GM03348 (cell line): ENCODE data around the gene OR8G1.
"Not testable (repeated sequence)": the region's sequence is repeated elsewhere in the genome, so short reads cannot be mapped to it uniquely, and the experiment has no call there.

ENCODE experiments used
- DNase-seq: peaks from one replicate; pipeline ENCODE4 v3.0.0; 2012; ENCODE audit warnings: low spot score

Gene OR8G1

DNA sequence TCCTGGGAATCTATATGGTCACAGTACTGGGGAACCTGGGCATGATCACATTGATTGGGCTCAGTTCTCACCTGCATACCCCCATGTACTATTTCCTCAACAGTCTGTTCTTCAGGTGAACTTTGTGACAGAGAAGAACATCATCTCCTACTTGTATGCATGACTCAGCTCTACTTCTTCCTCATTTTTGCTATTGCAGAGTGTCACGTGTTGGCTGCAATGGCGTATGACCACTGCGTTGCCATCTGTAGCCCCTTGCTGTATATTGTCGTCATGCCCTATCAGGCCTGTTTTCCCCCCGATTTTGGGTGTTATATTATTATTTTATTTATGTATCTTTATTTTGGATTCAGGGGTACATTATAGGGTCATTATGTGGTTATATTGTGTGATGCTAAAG lies 2.4 kb upstream of the OR8G1 start:
- DNase-seq: no peak

DNA sequence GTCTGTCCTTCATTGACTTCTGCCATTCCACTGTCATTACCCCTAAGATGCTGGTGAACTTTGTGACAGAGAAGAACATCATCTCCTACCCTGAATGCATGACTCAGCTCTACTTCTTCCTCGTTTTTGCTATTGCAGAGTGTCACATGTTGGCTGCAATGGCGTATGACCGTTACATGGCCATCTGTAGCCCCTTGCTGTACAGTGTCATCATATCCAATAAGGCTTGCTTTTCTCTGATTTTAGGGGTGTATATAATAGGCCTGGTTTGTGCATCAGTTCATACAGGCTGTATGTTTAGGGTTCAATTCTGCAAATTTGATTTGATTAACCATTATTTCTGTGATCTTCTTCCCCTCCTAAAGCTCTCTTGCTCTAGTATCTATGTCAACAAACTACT lies 9.0 kb downstream of the OR8G1 start:
- not testable (repeated sequence) for DNase-seq

DNA sequence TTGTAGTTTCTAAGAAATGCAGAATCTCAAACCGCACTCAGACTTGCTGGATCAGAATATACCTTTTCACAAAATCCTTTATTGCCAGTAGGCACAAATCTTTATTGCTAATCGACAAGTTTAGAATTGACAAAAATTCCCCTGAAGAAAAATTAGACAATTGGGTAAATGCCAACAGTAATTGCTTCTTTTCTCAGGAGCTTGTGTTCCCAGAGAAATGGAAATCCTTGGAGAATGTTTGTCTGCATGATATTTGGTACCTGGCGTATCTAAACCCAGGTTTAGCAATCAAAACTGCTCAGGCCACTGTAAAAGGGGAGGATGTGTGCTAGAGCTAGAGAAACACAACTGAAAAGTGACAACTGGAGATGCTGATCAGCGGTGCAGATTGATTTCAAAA lies 15.2 kb downstream of the OR8G1 start, which contains the start of gene OR8G5:
Gene OR8G5 (plus strand): TSS at position 301 of the 400 bp plus-strand sequence. CDS start 8,556 bp downstream, outside the sequence.
- DNase-seq: no peak

DNA sequence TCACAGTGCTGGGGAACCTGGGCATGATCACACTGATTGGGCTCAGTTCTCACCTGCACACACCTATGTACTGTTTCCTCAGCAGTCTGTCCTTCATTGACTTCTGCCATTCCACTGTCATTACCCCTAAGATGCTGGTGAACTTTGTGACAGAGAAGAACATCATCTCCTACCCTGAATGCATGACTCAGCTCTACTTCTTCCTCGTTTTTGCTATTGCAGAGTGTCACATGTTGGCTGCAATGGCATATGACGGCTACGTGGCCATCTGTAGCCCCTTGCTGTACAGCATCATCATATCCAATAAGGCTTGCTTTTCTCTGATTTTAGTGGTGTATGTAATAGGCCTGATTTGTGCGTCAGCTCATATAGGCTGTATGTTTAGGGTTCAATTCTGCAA lies 24.1 kb downstream of the OR8G1 start:
- not testable (repeated sequence) for DNase-seq

DNA sequence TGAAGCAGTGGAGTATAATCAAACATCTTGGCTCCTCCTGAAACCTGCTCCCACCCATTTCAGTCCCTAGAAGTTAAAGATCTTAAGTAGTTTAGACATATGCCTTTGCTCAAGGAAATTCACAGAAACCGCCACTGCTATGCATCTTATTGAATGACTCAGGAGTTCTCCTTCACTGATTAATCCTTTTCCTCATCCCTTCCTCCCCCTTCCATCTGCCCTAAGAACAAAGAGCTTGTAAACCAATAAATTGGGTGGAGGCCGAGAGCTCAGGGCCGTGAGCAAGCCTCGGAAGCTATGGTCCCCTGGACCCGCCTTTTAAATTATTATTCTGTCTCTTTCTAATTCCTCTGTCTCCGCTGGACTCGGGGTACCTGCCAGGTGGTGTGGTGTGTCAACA lies 30.0 kb downstream of the OR8G1 start:
- not testable (repeated sequence) for DNase-seq

DNA sequence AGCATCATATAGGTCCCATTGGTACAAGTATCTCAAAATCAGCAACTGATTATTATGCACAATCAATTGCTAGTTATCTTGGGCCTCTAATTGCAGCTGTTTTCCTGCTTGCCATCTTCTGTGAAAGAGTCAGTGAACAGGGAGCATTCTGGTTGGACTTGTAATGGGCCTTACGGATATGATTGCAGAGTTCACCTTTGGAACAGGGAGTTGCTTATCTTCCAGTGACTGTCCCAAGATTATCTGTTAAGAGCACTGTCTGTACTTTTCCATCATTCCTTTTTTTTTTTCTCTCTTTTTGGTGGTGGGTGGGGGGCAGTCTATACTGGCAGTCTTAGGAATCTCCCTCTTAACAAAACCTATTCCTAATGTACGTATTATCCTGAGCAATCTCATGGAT lies 33.1 kb downstream of the OR8G1 start:
- DNase-seq: no peak

DNA sequence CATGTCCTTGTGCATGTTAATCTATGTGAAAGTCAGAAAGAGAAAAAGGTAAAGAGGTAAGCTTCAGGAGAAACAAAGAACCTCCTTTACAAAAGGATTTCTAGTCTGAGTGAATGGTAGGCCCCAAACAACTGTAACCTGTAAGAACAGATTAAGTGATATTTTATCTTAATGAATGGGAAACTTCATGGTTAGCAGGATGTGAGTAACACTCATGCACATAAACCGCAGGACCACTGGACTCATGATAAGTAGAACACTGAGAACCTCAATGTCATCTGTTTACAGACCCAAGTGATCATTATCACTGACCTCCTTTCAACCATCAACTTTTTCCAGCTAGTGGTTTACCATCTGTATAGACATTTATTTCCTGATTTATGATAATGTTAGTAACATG lies 35.2 kb downstream of the OR8G1 start:
- DNase-seq: no peak

DNA sequence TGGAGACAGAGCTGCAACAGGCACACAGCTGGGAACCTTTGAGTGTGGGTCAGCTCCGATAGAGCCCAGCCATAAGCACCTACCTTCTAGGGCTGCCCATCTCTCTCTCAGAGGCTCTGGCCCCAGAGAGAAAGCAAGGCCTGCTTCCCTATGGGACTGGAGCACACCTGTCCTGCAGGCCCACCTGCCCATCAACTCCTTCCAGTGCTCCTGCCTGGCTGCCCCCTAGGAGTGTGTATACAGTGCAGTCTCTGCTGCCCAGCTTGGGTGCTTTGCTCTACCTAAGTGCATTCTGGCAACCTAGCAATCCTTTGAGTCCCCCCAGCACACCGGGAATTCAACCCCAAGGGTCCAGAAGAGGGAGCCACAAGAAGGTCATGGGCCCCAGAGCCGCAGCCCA lies 36.3 kb downstream of the OR8G1 start:
- DNase-seq: no peak

DNA sequence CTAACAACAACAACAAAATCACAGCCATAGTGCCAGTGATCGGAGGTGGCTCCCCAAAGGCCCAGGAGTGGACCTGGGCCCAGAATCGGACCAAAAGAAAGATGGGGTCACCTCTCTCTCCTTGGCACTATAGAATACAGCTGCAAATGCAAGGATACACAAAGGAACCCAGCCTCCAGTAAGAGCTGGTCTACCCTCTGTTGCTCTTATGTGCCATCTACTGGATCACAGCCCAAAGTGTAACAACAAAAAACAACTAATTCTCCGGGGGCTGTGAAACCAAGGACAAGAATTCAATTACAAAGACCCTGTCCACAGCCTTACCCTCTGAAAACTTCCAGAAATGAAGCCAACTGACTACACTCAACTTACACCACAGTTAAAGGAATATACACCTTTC lies 36.9 kb downstream of the OR8G1 start:
- DNase-seq: no peak

DNA sequence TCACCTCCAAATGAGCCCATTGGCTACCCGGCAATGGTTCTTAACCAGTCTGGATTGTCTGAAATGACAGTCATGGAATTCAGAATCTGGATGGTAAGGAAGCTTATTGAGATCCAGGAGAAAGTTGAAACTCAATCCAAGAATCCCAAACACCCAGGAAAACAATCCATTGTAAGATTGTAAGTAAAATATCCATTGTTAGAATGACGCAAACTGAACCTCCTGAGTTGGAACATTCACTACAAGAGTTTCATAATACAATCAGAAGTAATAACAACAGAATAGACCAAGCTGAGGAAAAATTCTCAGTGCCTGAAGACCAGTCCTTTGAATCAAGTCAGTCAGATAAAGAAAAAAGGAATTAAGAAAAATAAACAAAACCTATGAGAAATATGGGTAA lies 37.4 kb downstream of the OR8G1 start:
- no peak for DNase-seq

DNA sequence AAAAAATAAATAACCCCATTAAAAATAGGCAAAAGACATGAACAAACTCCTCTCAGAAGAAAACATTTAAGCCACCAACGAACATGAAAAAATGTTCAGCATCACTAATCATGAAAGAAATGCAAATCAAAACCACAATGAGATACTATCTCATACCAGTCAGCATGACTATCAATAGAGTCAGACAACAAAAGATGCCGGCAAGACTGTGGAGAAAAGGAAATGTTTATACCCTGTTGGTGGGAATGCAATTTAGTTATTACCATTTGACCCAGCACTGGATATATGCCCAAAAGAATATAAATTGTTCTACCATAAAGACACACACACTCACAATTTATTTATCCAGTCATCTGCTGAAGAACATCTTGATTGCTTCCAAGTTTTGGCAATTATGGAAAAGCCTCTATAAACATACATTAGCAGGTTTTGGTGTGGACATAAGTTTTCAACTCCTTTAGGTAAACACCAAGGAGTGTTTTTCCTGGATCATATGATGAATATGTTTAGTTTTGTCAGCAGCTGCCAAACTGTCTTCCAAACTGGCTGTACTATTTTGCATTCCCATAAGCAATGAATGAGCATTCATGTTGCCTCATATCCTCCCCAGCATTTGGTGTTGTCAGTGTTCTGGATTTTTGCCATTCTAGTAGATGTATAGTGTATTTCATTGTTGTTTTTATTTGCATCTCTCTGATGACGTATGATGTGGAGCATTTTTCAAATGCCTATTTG lies 44.9 kb downstream of the OR8G1 start:
- DNase-seq: no peak

DNA sequence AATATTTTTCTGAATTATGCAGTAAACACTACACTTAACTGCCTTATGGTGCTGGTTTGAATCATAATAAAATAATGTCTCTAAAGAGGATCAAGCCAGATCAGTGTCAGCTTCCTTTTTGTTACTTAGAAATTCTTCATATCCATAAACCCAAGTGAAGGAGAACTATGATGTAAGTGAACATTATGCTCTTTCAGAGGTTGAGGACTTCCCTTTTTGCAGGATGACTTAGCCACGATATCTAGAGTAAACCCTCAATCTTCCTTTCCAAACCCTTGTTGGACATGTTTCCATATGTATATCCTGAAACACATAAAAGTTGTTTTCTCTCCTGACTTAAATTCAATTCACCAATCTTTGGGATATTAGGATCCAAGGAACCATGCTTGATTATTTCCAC lies 53.8 kb downstream of the OR8G1 start:
- DNase-seq: no peak

DNA sequence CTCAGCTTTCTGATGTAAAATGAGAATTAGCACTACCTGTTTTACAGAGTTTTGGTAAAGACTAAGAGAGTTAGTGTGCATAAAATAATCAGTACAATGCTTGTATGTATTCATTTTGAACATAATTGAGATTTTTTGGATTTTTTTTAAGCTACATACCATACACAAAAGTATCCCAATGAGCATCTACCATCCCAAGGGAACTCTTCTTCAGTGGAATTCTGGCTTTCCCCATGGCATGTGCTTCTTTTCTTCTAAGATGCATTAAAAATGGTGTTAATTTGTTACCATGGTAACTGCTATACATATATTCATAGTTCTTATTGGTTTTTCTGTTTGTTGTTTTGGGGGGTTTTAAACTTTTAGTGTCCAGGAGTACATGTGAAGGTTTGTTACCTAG lies 55.1 kb downstream of the OR8G1 start:
- no peak for DNase-seq

DNA sequence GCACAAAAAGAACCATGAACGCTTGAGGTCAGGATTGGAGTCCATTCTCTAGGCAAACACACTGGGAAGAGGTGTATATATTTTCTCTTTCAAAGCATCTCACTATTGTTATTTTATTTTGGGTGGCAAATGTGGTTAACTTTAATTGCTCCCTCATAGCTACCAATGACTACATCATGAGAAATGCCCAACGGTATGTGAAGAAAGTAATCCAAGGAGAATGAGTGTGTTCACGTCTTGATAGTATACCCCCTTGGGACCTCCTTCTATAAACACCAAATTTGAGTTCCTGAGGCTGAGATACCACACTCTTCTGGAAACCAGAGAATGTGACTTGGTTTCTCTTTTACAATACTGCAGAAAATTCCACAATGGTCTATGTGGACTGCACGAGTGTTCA lies 57.0 kb downstream of the OR8G1 start:
- no peak for DNase-seq

DNA sequence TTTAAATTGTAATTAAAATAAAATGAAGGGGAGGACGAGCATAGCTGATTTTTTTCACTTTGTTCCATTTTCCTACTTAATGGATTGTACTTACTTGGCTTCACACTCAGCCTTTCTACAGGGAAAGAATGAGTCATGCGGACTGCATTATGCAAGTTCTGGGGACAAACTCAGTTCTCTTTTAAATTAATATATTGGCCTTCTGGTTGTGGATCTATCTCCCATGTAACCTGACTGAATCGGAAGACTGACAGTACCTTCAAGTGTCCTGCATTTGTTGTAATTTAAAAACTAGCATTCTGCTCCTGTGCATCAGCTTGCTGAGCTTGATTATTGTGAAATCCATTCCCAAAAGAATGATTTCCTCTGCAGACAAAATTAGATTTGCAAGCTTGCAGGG lies 60.7 kb downstream of the OR8G1 start:
- no peak for DNase-seq

DNA sequence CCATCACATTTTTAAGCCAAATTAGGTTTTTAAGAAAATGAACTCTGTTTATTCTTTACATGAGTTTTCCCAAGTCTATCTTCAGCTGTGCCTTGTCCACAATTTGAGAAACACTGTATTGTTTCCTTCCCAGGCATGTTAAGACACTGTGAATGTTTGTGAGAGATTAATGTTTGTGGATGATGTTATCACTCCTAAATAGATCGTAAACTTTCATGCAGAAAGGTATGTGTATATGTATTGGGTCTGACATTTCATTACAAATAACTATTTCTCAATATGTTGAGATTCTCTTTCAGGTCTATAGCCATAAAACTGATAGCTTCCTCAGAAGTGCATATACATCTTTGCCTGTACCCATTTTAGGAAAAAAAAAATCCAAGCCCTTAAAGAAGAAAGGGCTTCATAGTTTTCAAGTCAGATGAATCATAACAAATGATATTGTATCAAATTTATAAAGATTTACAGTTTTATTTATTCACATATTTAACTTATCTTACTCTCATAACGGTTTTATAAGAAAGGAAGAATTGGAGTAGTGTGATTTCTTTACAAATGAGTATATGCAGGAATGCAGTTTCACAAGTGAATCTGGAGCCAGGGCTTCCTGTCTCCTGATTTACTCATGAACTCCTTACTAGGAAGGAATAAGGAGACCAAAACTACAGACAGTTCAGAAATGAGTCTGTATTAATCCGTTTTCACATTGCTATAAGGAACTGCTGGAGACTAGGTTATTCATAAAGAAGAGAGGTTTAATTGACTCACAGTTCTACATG lies 61.6 kb downstream of the OR8G1 start:
- no peak for DNase-seq
